Measurements from ENCODE around the gene PRKAG2.
A peak's percentile ranks its signal among the peaks of the same experiment; 100 is the strongest.
"Not testable (repeated sequence)": the region's sequence is repeated elsewhere in the genome, so short reads cannot be mapped to it uniquely, and the experiment has no call there.

The PRKAG2 gene

GRCh38 chr7:151800861-151801260 lies 76.1 kb downstream of the PRKAG2 start:
- no peak for TF ChIP-seq CTCF (IDR thresholded peaks at IDR 0.05; ENCODE audit: insufficient read depth, low read depth, low read length, missing control alignments)
- DNase-seq (ENCODE audit: low read depth) = no peak
- no peak overlapping the region for H3K4me3 ChIP-seq (ENCODE audit: low read length)

GRCh38 chr7:151800391-151800790 lies 76.5 kb downstream of the PRKAG2 start:
- no peak for DNase-seq (ENCODE audit: low read depth)
- H3K4me3 ChIP-seq (ENCODE audit: low read length) = no peak overlapping the region
- TF ChIP-seq CTCF (IDR thresholded peaks at IDR 0.05; ENCODE audit: insufficient read depth, low read depth, low read length, missing control alignments) = no peak

GRCh38 chr7:151799506-151799905 lies 77.4 kb downstream of the PRKAG2 start:
- no peak for DNase-seq (ENCODE audit: low read depth)
- TF ChIP-seq CTCF (IDR thresholded peaks at IDR 0.05; ENCODE audit: insufficient read depth, low read depth, low read length, missing control alignments) = no peak
- no peak overlapping the region for H3K4me3 ChIP-seq (ENCODE audit: low read length)

GRCh38 chr7:151798851-151799448 lies 78.0 kb downstream of the PRKAG2 start:
- peak; percentile 67 for DNase-seq (ENCODE audit: low read depth)
- no peak for TF ChIP-seq CTCF (IDR thresholded peaks at IDR 0.05; ENCODE audit: insufficient read depth, low read depth, low read length, missing control alignments)
- H3K4me3 ChIP-seq (ENCODE audit: low read length) = no peak overlapping the region

GRCh38 chr7:151797667-151798307 lies 79.1 kb downstream of the PRKAG2 start:
- peak; percentile 96 for DNase-seq (ENCODE audit: low read depth)
- not testable (repeated sequence) for H3K4me3 ChIP-seq (ENCODE audit: low read length)

GRCh38 chr7:151796871-151797537 lies 79.9 kb downstream of the PRKAG2 start:
- no peak overlapping the region for H3K4me3 ChIP-seq (ENCODE audit: low read length)
- no peak for TF ChIP-seq CTCF (IDR thresholded peaks at IDR 0.05; ENCODE audit: insufficient read depth, low read depth, low read length, missing control alignments)
- no peak for DNase-seq (ENCODE audit: low read depth)

GRCh38 chr7:151796091-151796870 lies 80.6 kb downstream of the PRKAG2 start:
- no peak for TF ChIP-seq CTCF (IDR thresholded peaks at IDR 0.05; ENCODE audit: insufficient read depth, low read depth, low read length, missing control alignments)
- H3K4me3 ChIP-seq (ENCODE audit: low read length) = no peak overlapping the region
- DNase-seq (ENCODE audit: low read depth) = peak; percentile 86
